ENCODE results near the gene AZI2.

Gene AZI2

DNA sequence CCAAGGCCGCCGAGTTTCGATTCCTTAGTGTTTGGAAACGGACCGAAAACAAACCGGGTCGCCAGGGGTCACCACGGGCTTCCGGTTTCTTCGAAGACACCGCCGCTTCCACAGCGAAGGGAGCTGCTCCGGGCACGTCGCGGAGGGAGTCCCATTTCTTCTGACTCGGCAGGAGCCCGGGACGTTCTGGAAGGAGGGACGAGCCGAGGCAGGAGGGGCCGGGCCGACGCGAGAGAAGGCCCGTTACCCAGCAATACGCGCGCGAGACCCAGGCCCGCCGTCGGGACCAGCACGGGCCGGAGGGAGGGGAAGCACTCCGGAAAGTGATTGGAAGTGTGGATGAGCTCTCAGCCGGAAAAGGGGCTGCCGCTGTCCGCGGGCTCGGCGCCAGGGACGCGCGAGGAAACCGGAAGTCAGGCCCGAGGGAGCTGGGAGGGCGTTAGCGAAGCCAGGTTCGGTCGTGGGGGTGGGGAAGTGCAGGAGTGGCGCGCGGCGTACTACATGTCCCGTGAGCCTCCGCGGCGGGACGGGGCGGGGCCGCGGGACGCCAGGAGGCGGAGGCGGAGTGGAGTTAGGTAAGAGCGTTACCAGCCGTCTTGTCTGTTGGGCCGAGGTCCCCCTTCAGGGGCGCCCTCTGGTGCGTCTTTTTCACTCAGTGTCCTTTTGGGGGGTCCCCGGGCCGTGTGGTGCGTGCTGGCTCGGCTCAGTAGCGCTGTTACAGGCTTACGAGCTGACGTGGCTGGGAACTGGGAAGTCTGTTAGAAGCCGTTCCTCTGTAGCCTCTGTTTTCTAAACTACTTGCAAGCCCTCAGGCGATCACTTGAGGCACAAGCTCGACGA is at the start of gene AZI2, which contains the start of gene ZCWPW2:
Gene AZI2, minus strand, starts transcription at position 196 of the 840 bp plus-strand sequence. CDS start 8,207 bp downstream, outside the sequence.
Gene ZCWPW2, plus strand, starts transcription at position 93 of the 840 bp plus-strand sequence. CDS start 64,348 bp downstream, outside the sequence.
- H4K20me1 ChIP-seq (ENCODE audit: insufficient read depth, low read length), result no peaks in the 10 kb centered on the region
- peak within 1 kb of the TSS; percentile 90 for H2AFZ ChIP-seq (ENCODE audit: low read depth, low read length)
- peaks cover 49% of the 10 kb centered on the region for H3K79me2 ChIP-seq (ENCODE audit: low read length)
- peak within 1 kb of the TSS; percentile 82 for H3K27ac ChIP-seq (ENCODE audit: low read length)
- H3K4me3 ChIP-seq (ENCODE audit: low read length), result peak within 1 kb of the TSS; percentile 89
- H3K4me1 ChIP-seq (ENCODE audit: low read length), result peaks cover 21% of the 10 kb centered on the region
- H3K27me3 ChIP-seq (ENCODE audit: low read depth, low read length), result no peaks in the 10 kb centered on the region
- H3K9me3 ChIP-seq (ENCODE audit: insufficient read depth, low read length), result peaks cover 11% of the 10 kb centered on the region; the same call in 1 of the 2 replicates
- no peak for TF ChIP-seq EZH2phosphoT487 (IDR thresholded peaks at IDR 0.05; ENCODE audit: low read depth)
- TF ChIP-seq, protein P1, sequence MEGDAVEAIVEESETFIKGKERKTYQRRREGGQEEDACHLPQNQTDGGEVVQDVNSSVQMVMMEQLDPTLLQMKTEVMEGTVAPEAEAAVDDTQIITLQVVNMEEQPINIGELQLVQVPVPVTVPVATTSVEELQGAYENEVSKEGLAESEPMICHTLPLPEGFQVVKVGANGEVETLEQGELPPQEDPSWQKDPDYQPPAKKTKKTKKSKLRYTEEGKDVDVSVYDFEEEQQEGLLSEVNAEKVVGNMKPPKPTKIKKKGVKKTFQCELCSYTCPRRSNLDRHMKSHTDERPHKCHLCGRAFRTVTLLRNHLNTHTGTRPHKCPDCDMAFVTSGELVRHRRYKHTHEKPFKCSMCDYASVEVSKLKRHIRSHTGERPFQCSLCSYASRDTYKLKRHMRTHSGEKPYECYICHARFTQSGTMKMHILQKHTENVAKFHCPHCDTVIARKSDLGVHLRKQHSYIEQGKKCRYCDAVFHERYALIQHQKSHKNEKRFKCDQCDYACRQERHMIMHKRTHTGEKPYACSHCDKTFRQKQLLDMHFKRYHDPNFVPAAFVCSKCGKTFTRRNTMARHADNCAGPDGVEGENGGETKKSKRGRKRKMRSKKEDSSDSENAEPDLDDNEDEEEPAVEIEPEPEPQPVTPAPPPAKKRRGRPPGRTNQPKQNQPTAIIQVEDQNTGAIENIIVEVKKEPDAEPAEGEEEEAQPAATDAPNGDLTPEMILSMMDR (IDR thresholded peaks at IDR 0.05; ENCODE audit: low read depth, low read length), result peak; percentile 37
- peak within 1 kb of the TSS; percentile 96 for H3K4me2 ChIP-seq (ENCODE audit: low read length)
- peak within 1 kb of the TSS; percentile 98 for H3K9ac ChIP-seq (ENCODE audit: low read length)
- H3K36me3 ChIP-seq (replicated peaks; ENCODE audit: low read depth, low read length), result peaks cover 30% of the 10 kb centered on the region

DNA sequence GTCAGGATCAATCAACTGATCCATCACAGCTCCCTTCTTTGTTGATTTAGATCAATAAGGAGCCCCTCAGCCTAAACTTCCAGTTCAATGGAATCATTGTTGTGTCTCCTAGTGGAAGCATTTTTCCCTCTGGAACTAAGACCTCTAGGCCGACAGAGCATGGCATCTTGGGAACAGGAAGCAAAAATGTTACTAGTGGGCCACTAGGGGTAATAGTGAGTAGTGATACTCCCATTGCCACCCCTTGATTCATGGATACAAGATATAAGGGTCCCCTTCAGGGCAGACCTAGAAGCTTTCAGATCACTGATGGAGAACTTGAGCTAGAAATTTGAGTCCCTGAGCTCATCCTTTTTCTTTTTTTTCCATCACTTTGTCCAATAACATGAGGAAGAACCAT is 40.4 kb upstream of the AZI2 start:
- Histone ChIP-seq H3K27ac (ENCODE audit: low read length) (no peak overlapping the region), H3K36me3 (replicated peaks; ENCODE audit: low read depth, low read length) (no peaks in the 10 kb centered on the region), H3K9me3 (ENCODE audit: insufficient read depth, low read length) (no peaks in the 10 kb centered on the region; the same call in 1 of the 2 replicates), H3K4me1 (ENCODE audit: low read length) (no peaks in the 10 kb centered on the region), H3K4me3 (ENCODE audit: low read length) (no peak overlapping the region), H4K20me1 (ENCODE audit: insufficient read depth, low read length) (no peaks in the 10 kb centered on the region), H3K9ac (ENCODE audit: low read length) (no peak overlapping the region), H3K4me2 (ENCODE audit: low read length) (no peak overlapping the region), H3K79me2 (ENCODE audit: low read length) (no peaks in the 10 kb centered on the region), H2AFZ (ENCODE audit: low read depth, low read length) (no peak overlapping the region), H3K27me3 (ENCODE audit: low read depth, low read length) (no peaks in the 10 kb centered on the region)
- TF ChIP-seq, protein P1 (IDR thresholded peaks at IDR 0.05; ENCODE audit: low read depth, low read length), result no peak
- no peak for TF ChIP-seq EZH2phosphoT487 (IDR thresholded peaks at IDR 0.05; ENCODE audit: low read depth)

DNA sequence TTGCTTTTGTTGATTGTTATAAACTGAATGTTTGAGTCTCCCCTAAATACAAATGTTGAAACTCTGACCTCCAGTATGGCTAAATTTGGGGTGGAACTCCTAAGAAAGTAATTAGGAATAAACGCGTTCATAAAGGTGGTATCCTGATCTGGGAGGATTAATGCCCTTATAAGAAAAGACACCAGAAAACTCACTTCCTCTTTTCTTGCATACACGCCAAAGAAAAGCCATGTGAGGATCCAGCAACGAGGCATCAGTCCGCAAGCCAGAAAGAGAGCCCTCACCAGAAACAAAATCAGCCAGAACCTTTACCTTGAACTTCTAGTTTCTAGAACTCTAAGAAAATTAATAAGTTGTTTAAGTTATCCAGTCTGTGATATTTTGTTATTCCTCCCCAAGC is 37.4 kb upstream of the AZI2 start:
- no peaks in the 10 kb centered on the region for H3K36me3 ChIP-seq (replicated peaks; ENCODE audit: low read depth, low read length)
- no peaks in the 10 kb centered on the region for H3K79me2 ChIP-seq (ENCODE audit: low read length)
- H3K4me2 ChIP-seq (ENCODE audit: low read length), result no peak overlapping the region
- H3K4me3 ChIP-seq (ENCODE audit: low read length), result no peak overlapping the region
- H4K20me1 ChIP-seq (ENCODE audit: insufficient read depth, low read length), result no peaks in the 10 kb centered on the region
- H3K4me1 ChIP-seq (ENCODE audit: low read length), result no peaks in the 10 kb centered on the region
- no peaks in the 10 kb centered on the region for H3K27me3 ChIP-seq (ENCODE audit: low read depth, low read length)
- H3K27ac ChIP-seq (ENCODE audit: low read length), result no peak overlapping the region
- no peak overlapping the region for H3K9ac ChIP-seq (ENCODE audit: low read length)
- TF ChIP-seq EZH2phosphoT487 (IDR thresholded peaks at IDR 0.05; ENCODE audit: low read depth), result no peak
- TF ChIP-seq, protein P1 (IDR thresholded peaks at IDR 0.05; ENCODE audit: low read depth, low read length), result no peak
- H3K9me3 ChIP-seq (ENCODE audit: insufficient read depth, low read length), result no peaks in the 10 kb centered on the region
- no peak overlapping the region for H2AFZ ChIP-seq (ENCODE audit: low read depth, low read length)

GRCh38 chr3:28376424-28376823 is 27.8 kb upstream of the AZI2 start:
- TF ChIP-seq EZH2phosphoT487 (IDR thresholded peaks at IDR 0.05; ENCODE audit: low read depth), result no peak
- no peaks in the 10 kb centered on the region for H3K4me1 ChIP-seq (ENCODE audit: low read length)
- H3K27me3 ChIP-seq (ENCODE audit: low read depth, low read length), result no peaks in the 10 kb centered on the region
- H3K36me3 ChIP-seq (replicated peaks; ENCODE audit: low read depth, low read length), result no peaks in the 10 kb centered on the region
- no peak overlapping the region for H2AFZ ChIP-seq (ENCODE audit: low read depth, low read length)
- no peak overlapping the region for H3K27ac ChIP-seq (ENCODE audit: low read length)
- no peaks in the 10 kb centered on the region for H3K9me3 ChIP-seq (ENCODE audit: insufficient read depth, low read length)
- H3K79me2 ChIP-seq (ENCODE audit: low read length), result no peaks in the 10 kb centered on the region
- no peaks in the 10 kb centered on the region for H4K20me1 ChIP-seq (ENCODE audit: insufficient read depth, low read length)
- H3K4me2 ChIP-seq (ENCODE audit: low read length), result no peak overlapping the region
- no peak overlapping the region for H3K9ac ChIP-seq (ENCODE audit: low read length)
- H3K4me3 ChIP-seq (ENCODE audit: low read length), result no peak overlapping the region
